HPDE6-E6E7 (cell line): Measurements from ENCODE around the gene HLA-DRA.

ENCODE experiments used
- DNase-seq: peaks from one replicate; pipeline ENCODE4 v3.0.0; 2011; ENCODE audit warnings: missing footprints; ENCODE audit errors: extremely low spot score

Gene HLA-DRA

DNA sequence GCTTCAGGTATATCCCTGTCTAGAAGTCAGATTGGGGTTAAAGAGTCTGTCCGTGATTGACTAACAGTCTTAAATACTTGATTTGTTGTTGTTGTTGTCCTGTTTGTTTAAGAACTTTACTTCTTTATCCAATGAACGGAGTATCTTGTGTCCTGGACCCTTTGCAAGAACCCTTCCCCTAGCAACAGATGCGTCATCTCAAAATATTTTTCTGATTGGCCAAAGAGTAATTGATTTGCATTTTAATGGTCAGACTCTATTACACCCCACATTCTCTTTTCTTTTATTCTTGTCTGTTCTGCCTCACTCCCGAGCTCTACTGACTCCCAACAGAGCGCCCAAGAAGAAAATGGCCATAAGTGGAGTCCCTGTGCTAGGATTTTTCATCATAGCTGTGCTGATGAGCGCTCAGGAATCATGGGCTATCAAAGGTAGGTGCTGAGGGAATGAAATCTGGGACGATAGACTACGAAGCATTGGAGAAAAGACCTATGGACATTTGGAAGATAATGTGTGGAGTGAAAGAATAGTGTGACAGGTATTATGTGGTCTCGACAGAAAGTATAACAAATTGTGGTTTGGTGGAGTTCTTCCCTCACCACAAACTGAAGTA, at the start of gene HLA-DRA:
Gene HLA-DRA (plus strand): TSS at position 286 of the 613 bp plus-strand sequence. CDS start 64 bp downstream, at position 350.
- DNase-seq, result no peak

DNA sequence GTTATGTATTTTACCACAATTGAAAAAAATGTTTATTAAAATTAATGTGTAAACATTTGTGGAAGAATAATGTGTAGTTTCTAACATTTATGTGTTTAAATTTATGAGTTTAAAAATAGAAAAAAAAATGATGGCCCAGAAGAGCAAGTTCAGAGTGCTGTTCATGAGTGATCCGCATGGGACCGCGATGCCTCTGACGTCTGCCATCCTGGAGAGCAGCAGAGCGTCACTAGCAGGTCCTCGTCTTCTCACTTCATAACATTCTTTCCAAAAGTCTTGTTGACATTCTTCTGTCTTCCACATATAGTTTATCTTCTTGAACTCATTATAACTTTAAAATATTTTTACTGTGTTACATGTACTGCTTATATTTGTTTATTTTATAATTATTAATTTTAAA, 48.2 kb upstream of the HLA-DRA start:
- DNase-seq, result no peak

DNA sequence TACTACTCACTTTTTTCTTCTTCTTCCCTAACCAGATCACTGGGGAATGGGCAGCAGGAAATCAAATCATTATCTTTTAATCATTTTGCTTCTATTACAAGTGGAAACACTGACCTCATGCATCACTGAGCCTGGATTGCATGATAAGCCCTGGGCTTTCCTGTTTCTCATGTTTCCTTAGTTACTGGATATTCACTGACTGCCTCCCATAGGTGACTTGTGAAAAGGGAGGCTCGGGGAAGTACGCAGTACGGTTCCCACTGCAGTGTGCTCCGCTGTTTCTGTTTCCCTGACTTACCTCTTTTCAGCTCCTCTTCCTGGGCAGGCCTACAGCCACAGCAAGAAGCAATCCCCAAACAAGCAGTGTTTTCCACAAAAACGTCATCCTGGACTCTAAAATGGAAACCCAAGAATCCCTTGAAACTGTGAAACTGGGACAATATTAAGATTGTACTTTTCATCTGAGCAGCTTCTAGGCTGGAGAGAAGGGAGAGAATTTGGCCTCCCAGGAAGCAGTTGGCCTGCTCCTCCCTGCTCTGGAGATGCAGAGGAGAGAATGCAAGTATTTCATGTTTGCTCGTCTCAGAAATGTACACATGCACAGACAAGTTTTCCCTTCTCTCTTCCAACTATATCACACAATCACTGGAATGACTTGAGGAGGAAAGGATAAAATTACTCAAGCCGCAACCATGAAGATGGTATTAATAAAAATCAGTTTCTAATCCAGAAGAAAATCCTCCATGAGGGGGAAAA, 45.8 kb upstream of the HLA-DRA start:
- peak; percentile 21 for DNase-seq

DNA sequence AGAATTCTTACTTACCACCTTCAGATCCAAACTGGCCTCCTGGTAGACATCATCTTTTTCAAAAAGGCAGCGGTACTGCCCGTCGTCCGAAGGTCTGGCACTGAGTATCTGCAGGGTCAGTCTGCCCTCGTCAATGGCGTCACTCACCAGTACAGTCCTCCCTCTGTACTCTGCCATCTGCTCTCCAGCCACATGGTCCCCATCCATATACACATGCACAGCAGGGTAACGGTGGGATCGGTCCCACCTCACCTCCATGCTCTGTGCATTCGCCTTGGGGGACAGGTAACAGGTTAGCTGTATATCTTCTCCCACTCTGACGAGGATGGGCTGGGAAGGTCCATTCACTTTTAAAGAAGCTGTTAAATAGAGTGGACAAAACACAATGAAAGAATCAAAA, 43.7 kb upstream of the HLA-DRA start:
- DNase-seq, result no peak

DNA sequence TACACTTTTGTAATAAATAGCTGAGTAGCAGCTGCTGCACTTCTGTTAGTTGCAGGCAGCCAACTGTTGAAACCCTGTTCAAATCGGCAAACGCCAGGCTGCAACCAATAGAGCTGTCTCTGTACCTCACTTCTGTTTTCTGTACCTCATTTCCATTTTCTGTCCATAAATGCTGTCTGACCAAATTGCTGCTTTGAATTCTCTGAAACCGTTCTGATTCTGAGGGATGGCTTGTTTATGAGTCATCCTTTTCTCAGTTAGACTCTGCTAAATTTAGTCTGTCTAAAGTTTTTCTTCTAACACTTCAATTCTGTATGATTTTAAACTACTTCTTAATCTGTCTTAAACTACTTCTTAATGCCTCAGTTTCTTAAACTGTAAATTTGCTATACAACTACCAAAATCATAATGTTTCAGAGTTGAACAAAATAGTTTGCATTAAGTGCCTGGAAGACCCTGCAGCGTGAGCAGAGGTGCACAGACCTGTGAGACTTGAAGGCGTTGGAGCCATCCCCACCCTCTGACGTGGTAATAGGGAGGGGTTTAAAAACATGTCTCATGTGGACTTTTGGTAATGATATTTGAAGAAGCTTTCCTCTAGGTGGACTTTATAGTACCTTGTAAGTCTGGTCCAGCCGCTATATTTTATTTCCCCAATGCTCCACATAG, 42.3 kb upstream of the HLA-DRA start:
- no peak for DNase-seq

DNA sequence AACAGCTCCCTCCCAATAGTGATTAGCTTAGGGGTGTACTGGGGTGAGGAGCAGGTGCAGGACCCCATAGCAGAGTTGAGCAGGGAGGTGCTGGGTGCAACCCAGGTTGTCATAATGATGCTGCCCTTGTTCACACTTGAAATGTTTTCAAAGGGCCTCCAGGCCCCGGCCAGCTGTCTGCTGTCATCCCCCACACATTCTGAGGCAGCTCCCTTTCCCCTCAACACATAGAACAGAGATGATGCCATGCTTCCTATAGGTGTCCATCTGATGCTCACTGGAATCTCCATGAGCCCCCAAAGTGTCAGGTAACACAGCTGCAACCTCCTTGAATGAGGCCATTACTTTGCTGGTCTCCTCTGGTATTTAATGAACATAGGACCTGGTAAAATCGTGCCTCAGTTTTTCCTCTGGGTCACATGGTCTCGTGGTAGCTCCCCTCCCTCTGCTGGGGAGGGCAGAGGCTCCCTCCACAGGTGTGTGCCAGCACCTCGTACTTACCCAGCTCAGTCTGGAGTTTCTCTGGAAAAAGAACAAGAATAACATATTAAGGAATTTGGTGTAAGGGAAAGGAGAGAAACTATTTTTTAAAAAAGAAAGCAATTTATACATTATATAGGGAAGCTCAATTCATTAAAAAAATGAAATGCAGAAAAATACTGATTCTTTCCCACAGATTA, 38.3 kb upstream of the HLA-DRA start:
- DNase-seq, result no peak

DNA sequence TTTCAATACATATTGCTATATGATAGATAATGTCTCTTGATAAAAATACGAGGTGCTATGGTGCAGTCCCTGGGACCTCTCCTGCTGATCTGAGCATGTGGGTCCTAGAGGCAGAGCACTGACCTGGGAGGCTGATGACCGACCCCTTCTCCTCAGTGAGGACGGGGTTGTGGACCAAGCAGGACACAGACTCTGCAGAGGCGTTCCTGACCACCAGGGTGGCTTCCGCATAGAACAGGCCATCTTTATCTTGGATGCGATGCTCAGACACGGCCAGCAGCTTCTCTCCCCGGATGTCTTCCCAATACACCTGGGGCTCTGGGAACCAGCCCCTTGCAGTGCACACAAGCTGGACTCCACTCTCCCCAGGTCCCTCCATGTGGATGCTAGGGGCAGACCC, 36.9 kb upstream of the HLA-DRA start:
- no peak for DNase-seq

DNA sequence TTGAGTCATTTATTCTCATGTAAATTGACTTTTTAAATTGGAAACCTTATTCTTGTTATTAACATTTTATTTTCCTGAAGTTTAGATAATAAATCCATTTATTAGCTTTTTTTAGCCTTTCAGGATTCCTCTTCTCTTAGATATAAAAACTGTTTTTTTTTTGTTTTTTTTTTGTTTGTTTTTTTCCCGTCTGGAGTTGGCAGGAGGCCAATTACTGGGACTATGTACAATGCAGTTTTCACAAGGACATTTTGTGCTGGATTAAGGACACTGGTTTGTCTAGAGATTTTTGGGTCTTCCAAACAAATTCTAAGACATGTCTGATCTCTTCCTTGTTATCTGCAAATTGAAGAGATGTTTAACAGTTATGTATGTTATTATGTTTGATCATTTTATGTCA, 34.0 kb upstream of the HLA-DRA start:
- DNase-seq, result no peak

DNA sequence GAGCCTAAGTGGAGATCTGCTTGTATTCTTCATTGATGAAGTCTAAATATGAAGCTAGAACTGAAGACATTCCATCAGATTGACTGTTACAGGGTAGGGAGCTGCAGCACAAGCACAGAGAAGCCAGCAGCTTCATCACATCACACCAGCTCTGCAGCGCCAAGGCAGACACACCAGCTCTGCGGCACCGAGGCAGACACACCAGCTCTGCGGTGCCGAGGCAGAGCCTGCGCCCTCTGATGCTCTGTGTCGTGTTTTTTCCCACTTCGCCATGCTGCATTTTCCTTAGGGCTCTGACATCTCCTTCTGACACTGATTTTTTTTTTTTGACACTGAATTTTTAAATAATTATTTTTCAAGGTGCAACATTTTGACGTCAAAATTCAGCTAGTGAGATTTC, 33.5 kb upstream of the HLA-DRA start:
- DNase-seq, result no peak

DNA sequence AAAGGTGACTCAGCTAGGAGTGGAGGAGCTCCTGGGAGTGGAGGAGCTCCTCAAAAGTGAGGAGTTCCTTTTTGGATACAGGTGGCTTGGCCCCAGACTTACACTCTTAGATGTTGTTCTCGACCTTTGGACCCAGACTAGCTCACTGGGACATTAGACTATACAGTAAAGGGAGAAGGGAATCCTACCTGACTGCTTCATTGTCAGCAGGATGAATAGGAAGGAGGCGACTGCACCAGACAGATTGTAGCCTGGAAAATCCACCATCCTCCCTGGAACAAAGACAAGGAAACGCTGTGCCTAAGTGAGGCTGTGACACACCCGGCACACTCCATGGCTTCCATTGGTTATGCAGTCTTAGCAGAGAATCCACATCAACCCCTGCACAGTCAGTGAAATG, 32.8 kb upstream of the HLA-DRA start, which contains the start of gene BTNL2:
Gene BTNL2 (minus strand): TSS at position 325 of the 400 bp plus-strand sequence. CDS start 58 bp downstream, at position 267.
- DNase-seq, result no peak

DNA sequence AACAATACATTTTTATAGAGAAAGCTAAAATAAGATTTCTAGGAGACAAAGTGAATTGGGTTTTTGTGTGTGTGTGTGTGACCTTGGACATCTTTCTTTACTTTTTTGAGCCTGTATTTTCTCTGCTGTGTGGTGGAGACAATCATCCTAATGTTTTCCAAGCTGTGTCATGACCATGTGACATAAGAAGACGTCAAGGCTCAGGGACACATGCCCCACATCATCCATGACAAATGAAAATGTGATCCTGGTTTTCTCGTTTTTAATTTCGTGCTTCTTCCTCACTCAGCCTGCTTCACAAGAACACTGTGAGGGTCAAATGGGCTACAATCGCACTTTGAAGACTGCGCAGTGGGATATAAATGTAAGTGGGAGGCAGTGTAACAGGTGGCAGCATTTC, 28.8 kb upstream of the HLA-DRA start:
- no peak for DNase-seq

DNA sequence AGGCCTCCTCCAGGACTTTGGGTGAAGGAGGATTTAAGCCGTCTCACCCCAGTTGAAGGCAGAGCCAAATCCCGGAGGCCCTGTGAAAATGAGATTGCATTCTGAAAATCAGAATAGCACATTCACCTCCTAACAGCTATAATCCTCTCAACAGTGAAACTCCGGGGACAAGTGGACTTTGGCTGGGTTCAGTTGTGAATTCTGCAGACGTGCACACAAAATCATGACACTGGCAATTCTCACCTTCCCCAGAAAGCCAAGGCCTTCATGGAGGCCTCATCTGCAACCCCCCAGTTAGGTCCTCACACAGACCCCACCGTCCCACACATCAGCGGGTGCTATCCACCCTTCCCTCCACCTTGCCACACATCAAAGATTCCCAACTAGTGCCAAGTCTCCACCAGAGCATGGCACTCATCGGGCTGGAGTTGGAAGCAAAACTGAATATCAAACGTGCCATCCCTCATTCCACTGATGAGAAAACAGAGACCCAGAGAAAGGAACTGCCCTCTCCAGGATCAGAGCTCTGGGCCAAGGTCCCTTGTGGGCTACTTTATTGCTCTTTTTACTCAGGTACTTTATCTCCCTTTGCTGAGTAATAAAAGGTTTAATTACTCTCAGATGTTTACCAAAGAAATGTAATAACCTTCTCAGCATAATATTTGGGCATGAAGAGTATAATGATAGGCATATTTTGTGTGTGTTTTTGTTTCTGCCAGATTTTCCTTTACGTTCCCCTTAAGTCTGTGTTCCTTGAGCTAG, 27.9 kb upstream of the HLA-DRA start:
- DNase-seq, result no peak

DNA sequence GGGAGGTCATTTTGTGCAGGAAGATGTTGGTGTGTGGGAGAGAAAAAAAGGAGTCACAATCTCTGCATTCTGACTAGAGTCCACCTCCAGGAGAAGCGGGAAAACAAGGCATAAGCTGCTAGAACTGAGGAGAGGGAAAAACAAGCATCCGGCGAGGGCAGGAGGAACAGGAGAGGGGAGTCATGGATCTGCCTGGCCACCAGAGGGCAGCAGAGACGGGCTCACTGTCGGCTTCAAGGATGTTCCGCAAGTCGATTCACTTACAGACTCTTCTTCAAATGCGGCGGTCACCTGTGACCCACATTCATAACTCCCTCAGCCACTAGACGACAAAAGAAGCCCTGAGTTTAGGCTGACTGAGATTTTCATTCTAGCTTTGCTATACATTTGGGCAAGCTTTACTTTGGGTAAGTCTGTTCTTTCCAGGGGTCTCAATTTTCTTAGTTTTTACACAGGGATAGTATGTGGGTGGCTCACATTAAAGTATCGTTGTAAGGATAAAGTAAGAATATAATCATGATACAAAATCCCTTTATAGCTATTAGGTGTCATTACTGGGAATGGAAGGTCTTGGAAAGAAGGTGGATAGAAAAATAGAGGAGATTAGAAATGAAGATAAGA, 26.1 kb upstream of the HLA-DRA start:
- peak; percentile 57 for DNase-seq

DNA sequence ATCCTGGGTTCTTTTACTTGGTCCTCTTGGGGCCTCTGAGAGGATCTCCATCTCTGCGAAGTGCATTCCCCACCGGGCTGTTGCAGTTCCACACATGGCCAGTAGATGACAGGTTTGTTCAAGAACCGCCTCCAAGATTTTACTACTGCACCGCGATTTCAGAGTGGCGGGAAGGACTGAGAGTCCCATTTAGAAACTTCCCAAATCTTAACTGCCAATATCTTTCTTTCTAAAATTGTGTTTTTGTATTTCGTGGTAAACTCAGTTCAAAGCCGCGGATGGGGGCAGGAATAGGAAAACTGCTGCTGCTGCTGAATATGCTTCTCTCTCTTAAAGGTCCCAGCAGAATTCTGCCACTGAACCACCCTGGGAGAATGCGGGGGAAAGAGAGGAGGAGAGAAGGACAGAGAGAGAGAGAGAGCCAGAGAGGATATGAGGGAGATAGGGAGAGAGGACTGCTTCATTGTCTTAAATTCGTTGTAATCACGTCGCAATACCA, 24.1 kb upstream of the HLA-DRA start:
- peak; percentile 37 for DNase-seq

DNA sequence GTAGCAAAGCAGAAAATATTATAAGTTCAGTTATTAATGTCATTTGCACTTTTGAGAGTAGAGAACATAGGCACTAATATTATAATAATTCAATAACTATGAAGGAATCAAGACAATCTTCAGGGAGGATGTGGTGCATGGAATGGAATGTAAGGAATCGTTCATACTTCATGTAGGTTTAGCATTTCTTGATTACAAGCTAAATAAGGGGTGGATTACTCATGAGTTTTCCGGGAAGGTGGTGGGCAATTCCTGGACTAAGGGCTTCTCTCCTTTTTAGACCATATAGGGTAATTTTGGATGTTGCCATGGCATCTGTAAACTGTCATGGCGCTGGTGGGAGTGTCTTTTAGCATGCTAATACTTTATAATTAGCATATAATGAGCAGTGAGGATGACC, 23.7 kb upstream of the HLA-DRA start:
- DNase-seq, result no peak

DNA sequence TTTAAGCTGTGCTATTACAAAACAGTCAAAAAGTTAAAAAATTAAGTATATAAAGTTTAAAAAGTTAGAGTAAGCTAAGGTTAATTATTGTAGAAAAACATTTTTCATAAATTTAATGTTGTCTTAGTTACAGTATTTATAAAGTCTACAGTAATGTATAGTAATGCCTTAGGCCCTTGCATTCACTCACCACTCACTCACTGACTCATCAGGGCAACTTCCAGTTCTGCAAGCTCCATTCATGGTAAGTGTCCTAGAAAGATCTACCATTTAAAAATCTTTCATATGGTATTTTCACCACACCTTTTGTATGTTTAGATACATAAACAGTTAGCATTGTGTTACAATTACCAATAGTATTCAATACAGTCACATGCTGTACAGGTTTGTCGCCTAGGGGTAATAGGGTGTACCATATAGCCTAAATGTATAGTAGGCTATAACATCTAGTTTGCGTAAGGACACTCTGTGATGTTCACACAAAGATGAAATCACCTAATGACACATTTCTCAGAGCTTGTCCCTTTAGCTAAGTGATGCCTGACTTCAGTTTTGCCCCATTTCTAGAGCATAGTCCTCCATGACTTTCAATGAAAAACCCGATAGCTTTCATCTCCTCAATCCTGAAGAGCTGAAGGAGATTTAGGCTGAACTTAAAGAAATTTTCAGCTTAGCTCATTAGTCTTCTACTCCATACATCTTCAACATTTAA, 14.9 kb upstream of the HLA-DRA start:
- DNase-seq, result no peak

DNA sequence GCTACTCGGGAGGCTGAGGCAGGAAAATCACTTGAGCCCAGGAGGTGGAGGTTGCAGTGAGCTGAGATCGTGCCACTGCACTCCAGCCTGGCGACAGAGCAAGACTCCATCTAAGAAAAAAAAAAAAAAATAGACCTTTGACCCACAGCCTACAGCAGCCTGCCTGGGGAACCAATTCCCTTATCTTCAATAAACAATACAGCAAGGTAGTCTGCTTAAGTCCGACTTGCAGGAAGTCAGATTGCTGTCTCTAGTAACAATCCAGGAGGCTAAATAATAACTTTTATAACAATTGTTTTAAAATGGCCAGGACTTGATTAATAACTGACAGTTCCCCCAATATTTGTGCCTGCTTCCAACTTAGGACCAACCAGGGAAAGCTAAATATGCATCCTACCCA, 13.3 kb upstream of the HLA-DRA start:
- DNase-seq, result no peak

DNA sequence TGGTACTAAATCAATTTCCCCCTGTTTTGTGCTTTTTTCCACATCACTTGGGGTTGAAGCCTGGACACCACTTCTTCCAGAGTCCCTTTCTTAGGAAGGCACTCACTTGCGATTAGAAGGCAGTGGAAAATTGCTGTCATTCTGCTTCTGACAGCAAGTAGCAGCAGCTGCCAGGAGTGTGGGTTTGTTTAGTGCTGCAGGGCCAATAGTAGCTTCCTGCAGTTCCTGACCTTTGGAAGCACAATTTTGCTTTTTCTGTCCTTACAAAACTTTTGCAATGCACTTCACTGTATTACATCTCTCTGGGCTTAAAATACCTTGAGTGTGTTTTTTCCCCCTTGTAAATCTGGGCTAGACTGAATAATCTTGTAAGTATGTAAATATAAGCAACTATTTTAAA, 12.5 kb upstream of the HLA-DRA start:
- DNase-seq, result no peak

DNA sequence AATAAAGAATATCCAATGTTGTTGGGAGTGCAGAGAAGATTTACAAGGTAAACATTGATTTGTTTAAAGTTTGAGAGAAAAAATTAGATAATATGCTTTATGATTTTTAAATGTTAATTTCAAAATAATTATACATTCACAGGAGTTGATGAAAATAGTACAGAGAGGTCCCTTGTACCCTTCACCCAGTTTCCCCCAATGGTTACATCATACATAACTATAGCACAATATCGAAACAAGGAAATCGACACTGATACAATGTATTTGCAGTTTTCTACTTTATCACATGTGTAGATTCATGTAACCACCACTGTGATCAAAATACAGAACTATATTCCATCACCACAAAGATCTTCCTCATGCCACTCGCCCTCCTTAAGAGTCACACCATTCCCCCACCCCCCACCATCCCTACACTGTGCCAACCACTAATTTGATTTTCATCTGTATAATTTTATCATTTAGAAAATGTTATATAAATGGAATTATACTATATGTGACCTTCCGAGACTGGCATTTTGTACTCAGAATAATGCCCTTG, 11.7 kb upstream of the HLA-DRA start:
- no peak for DNase-seq

DNA sequence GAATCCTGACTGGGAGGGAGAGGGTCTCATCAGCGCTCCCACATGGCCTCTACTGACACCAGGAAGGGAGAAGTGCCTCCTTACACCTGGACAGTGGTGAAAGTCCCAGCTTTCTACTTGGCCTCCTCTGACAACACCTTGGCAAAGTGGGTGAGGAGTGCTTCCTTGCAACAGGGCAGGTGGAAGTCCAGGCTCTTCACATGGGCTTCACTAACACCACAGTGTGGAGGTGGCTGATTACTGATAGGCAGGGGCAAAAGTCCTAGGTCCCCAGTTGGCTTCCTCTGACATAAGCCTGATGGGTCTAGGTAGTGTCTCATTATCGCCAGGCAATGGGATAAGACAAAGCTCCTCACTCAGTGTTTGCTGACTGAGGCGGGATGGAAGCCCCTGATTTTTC, 9.5 kb upstream of the HLA-DRA start:
- DNase-seq, result no peak
